DMS79 (cell line): ENCODE measurements around the gene HOXC10.

Experiments used
- DNase-seq: peaks from one replicate; lab custom pipeline; 2025; lab: John Stamatoyannopoulos, UW

The HOXC10 gene

DNA sequence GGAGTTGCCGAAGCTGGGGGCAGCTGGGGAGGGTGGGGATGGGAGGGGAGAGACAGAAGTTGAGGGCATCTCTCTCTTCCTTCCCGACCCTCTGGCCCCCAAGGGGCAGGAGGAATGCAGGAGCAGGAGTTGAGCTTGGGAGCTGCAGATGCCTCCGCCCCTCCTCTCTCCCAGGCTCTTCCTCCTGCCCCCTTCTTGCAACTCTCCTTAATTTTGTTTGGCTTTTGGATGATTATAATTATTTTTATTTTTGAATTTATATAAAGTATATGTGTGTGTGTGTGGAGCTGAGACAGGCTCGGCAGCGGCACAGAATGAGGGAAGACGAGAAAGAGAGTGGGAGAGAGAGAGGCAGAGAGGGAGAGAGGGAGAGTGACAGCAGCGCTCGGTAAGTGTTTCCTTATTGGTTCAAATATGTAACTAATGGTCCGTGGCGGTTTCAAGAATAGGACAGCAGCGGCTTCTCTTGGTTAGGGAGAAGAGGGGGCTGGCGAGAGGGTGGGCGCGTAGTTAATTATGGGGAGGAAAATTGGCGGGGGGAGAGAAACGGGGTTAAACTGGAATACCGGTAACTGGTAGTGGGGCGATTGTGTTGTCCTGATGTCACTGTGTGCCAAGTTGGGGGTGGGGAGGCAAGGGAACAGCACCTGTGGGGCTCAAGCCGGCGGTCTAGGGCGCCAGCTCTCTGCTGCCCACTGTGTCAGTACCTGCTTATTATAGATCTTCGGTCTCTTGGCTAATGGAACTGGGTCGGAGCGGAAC is 32.3 kb downstream of the HOXC10 start:
- DNase-seq: peak; percentile 49

DNA sequence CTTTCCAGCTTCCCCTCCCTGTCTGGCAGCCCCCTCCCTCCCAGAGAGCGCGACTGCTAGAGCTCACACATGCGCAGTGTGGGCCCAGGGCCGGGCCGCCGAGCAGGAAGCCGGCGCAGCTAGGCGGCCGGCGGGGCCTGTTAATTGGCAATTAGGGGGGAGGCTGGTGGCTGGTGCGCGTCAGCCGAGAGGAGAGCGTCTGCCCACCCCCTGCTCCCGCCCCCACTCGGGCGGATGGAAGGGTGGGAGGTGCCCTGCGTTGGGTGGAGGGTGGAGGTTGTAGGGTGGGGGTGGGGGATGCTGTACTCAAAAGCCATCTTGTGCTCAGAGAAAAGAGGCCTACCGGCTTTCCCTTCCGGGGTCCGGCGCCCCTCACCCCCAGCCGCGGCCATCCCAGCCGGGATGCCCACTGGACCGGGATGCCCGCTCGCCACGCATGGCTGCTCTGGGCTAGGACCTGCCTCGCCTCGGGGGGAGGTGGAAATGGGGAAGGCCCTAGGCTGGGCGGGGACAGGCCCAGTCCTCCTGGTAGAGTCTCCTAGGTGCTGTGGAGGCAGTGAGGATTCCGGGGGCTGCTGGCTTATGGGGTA is 33.0 kb downstream of the HOXC10 start:
- peak; percentile 74 for DNase-seq

DNA sequence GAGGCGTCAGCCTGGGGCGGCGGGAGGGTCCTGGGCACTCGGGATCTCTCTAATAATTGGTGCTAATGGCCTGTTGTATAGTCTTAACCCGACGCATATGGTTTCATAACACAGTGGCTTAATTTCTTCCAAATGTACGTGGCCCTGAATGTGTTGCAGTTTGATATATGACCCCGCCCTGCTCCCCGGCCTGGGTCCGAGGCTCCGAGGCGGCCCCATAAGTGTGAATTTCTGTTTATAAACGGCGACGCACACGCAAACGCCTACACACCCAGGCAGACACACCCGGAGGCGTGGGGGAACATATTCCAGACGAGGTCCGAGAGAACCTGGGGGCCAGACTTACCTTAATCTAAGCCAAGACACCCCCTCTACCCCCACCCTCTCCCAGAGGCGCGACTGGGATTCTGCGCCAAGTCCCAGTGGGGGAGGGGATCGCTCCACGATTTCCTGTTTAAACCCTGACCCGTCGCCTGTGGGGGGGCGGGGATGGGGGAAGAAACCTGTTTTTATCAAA is 33.6 kb downstream of the HOXC10 start:
- DNase-seq: no peak

GRCh38 chr12:54019091-54019811 is 34.3 kb downstream of the HOXC10 start:
- no peak for DNase-seq

GRCh38 chr12:54019924-54020590 is 35.1 kb downstream of the HOXC10 start:
- no peak for DNase-seq

- DNase-seq: no peak
These were observed 35.9 kb downstream of the HOXC10 start for GRCh38 chr12:54020591-54021405.

DNA sequence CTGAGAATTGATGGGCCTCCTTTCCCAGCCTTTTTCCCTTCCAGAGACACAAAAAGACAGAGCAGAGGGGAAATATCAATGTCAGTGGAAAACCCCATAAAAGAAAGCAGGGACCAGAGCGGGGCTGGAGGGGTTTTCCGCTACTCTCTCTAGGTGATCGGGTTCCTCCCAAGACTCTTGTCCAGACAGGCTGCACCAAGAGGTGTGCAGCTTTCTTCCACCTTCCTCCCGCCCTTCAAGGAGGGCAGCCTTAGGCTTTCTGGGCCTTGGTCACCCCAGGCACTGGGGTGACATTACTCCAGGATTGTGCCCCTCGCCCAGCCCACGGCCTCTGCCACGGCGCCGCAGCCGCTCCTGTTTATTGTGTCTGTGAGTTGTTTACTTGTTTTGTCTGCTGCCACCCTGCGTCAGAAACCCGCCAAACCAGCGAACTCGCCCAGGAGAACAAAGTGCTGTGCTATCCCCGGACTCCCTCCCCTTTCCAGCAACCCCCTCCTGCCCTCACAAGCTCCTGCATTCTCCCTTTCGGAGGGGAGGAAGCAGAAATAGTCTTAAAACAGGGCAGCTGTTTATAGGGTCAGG is 36.6 kb downstream of the HOXC10 start:
- no peak for DNase-seq

GRCh38 chr12:54022960-54023884 is 38.3 kb downstream of the HOXC10 start:
- DNase-seq: no peak

GRCh38 chr12:54024127-54024526 is 39.2 kb downstream of the HOXC10 start:
- DNase-seq: no peak

DNA sequence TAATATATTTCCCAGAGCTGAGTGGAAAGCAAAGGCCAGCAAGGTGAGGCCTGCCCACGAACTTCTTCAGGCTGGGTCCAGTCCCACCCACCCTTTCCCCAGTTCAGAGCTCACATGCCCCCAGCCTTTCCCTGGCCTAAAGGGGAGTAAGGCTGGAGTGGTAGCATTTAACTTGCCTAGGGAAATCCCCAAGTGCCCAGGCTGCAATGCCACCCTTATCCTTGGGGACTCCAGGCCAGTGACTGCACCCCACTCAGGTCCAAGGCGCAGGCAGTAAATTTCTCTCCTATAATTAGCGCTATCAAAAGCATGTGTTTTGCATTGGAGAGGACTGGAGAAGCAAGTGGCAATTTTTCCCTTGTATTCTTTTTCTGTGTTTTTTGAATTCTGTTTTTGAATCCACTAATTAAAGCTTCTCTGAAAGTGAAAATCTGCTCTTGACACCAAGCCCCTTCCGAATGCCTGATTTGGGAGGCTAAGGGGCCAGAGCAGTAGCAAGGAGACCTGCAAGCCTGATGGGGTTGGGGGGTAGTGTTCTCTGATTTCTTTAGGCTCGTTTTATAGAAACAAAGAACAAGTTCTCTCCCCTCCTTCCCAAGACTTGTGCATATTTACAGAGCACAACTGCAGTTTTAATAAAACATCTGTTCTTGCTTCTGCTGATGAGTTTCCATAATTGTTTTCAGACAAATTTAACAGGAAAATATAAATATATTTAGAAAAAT is 39.8 kb downstream of the HOXC10 start:
- no peak for DNase-seq

- no peak for DNase-seq
These were observed 40.8 kb downstream of the HOXC10 start for GRCh38 chr12:54025499-54026405.

- no peak for DNase-seq
These were observed 41.9 kb downstream of the HOXC10 start for GRCh38 chr12:54026640-54027441.

DNA sequence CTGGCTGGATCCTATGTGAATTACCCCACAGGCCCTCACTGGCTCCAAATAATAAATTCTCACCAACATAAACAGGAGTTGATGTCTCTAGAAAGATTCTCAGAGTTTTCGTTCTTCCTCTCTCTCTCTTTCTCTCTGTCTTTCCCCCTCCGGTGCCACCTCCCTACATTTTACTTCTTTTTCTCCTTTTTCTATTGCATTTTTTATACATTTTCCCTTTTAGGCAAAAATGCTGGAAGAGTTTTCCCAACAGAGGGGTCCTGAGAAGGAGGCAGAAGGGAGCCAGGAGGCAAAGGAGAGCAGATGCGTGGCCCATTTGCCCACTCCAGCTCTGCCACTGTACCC is 42.5 kb downstream of the HOXC10 start:
- no peak for DNase-seq

- DNase-seq: no peak
These were observed 43.6 kb downstream of the HOXC10 start, which contains the start of gene HOXC6 for GRCh38 chr12:54028314-54029201. HOXC6 (plus strand) TSS chr12:54028440; CDS start chr12:54028522, 82 bp downstream.

GRCh38 chr12:54029529-54030441 is 44.8 kb downstream of the HOXC10 start:
- DNase-seq: no peak
